Neural crest cell (in vitro differentiated cells): ENCODE results near the gene TIAM1. TPM values are rescaled to one million over a fixed set of nuclear protein-coding genes. Genes with fewer than 3 reads are reported as not detected.

Experiments
- DNase-seq: peaks from one replicate; pipeline ENCODE4 v3.0.0; 2021; ENCODE audit warnings: low read depth, mixed read lengths, low spot score
- H3K27ac Mint-ChIP-seq: one replicate; pipeline ENCODE4 v1.8.0; 2021; ENCODE audit warnings: mild to moderate bottlenecking, mixed read lengths; ENCODE audit not compliant: unreplicated experiment
- H3K27me3 Mint-ChIP-seq: 2 replicates; pipeline ENCODE4 v1.8.0; 2021; ENCODE audit warnings: low read depth, mild to moderate bottlenecking, mixed read lengths
- H3K36me3 Mint-ChIP-seq: 2 replicates; pipeline ENCODE4 v1.8.0; 2021; ENCODE audit warnings: low read depth, mild to moderate bottlenecking, mixed read lengths
- H3K4me1 Mint-ChIP-seq: 2 replicates; pipeline ENCODE4 v1.8.0; 2021; ENCODE audit warnings: mixed read lengths
- H3K4me3 Mint-ChIP-seq: one replicate; pipeline ENCODE4 v1.8.0; 2021; ENCODE audit warnings: mild to moderate bottlenecking, mixed read lengths
- H3K9me3 Mint-ChIP-seq: 2 replicates; pipeline ENCODE4 v1.8.0; 2021; ENCODE audit warnings: mixed read lengths
- CTCF ChIP-seq: fragments of 200-600 bp; sonication (generic); conservative IDR thresholded peaks from 2 replicates; pipeline ENCODE4 v1.5.0; 2021; ENCODE audit warnings: antibody characterized with exemption, mild to moderate bottlenecking
- total RNA-seq: library from RNA; stranded (reverse); gene quantifications from 2 replicates; pipeline ENCODE4 v1.2.1, GENCODE V29; 2021

Gene TIAM1
- total RNA-seq, 1 donor from 2014 or later, result 53.6 TPM

- DNase-seq, result no peak
- no peak overlapping the region for H3K4me3 Mint-ChIP-seq
- peak overlapping the region; percentile 50 for H3K27ac Mint-ChIP-seq
- H3K4me1 Mint-ChIP-seq, result no peaks in the 10 kb centered on the region
- no peaks in the 10 kb centered on the region for H3K27me3 Mint-ChIP-seq
- peaks cover 7% of the 10 kb centered on the region for H3K36me3 Mint-ChIP-seq
- no peaks in the 10 kb centered on the region for H3K9me3 Mint-ChIP-seq
- no peak for TF ChIP-seq CTCF
These were observed 202.6 kb downstream of the TIAM1 start for GRCh38 chr21:31141389-31142000.

DNA sequence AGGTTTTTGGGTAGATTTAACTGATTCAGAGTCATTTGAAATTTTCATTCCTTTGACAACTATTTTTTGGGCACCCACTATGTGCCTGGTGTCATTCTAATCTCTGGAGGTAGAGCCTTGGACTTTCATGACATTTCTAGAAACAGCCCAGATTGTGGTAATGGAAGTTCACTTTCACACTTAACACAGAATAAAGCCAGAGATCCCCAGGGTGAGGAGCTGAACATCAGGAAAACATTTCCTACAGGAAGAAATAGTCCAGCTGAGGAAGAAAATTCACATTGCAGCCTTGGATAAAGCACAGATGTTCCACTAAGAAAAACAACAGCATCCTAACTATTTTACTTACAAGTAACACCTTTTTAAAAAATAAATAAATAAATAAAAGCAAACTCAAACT, 203.4 kb downstream of the TIAM1 start:
- Mint-ChIP-seq H3K4me1 (no peaks in the 10 kb centered on the region), H3K36me3 (peaks cover 10% of the 10 kb centered on the region), H3K27me3 (no peaks in the 10 kb centered on the region), H3K4me3 (no peak overlapping the region), H3K27ac (no peak overlapping the region), H3K9me3 (no peaks in the 10 kb centered on the region)
- no peak for DNase-seq
- TF ChIP-seq CTCF, result no peak

DNA sequence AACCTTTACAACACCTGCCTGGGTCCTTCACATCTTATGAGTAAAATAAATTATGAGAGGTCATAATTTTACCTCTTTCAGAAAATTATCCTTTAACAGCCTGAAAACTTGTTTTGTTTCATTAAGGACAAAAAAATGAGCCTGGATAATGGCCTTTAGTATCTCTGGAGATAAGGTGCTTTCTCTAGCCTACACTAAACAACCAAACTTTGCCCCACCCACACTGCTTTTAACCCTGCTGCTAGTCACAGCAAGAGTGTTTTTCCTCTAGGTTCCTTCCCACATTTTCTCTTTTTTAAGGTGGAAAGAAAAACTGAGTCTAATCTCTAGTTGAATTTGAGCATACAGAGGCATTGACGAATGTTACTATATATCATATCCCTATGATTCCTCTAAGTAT, 204.0 kb downstream of the TIAM1 start:
- Mint-ChIP-seq H3K27ac (no peak overlapping the region), H3K9me3 (no peaks in the 10 kb centered on the region), H3K27me3 (no peaks in the 10 kb centered on the region), H3K4me1 (no peaks in the 10 kb centered on the region), H3K4me3 (no peak overlapping the region), H3K36me3 (peaks cover 13% of the 10 kb centered on the region)
- no peak for TF ChIP-seq CTCF
- DNase-seq, result no peak

GRCh38 chr21:31137960-31138359, 206.1 kb downstream of the TIAM1 start:
- Mint-ChIP-seq H3K27me3 (no peaks in the 10 kb centered on the region), H3K36me3 (peaks cover 22% of the 10 kb centered on the region), H3K4me1 (no peaks in the 10 kb centered on the region), H3K9me3 (no peaks in the 10 kb centered on the region), H3K4me3 (no peak overlapping the region), H3K27ac (no peak overlapping the region)
- DNase-seq, result no peak
- TF ChIP-seq CTCF, result no peak

DNA sequence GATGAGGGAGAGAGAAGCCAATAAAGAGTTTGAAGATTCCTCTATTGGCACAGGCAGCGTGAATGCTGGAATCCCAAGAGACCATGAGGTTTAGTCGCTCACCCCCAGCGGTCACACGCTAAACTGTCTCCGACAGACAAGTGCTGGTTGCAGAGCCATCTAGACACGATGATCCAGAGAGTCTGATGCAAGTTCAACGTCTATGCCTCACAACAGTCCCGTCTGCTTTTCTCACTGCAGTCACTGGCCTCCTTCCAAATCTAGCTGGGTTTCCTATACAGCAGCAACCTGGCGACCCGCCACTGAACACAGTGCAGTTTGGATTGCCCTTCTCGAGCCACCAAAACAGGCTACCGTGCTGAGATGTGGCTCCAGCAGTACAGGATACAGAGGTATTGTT, 207.2 kb downstream of the TIAM1 start:
- Mint-ChIP-seq H3K27me3 (no peaks in the 10 kb centered on the region), H3K36me3 (peaks cover 29% of the 10 kb centered on the region)

More for the DNA sequence above, 207.2 kb downstream of the TIAM1 start:
- no peak for DNase-seq
- no peak for TF ChIP-seq CTCF
- no peak overlapping the region for H3K27ac Mint-ChIP-seq
- H3K4me3 Mint-ChIP-seq, result no peak overlapping the region
- no peaks in the 10 kb centered on the region for H3K9me3 Mint-ChIP-seq
- H3K4me1 Mint-ChIP-seq, result no peaks in the 10 kb centered on the region
